Measurements from ENCODE around the gene POLR3A. TPM values are rescaled to one million over a fixed set of nuclear protein-coding genes. Genes with fewer than 3 reads are reported as not detected.
A peak's percentile ranks its signal among the peaks of the same experiment; 100 is the strongest.

Gene POLR3A
- polyA plus RNA-seq, 1 donor from 2014 or later = 15.6 TPM

DNA sequence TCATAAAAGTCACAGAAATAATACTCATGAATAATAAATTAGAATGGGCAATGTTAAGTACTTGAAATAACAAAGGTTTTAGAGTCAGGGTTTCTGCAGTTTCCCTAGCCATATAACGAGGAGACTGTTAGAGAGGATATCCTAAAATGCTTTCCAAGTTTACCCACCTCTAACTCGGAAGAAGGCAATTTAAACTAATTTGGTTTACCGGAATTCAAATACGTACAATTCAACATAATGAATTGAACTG lies 4.0 kb upstream of the POLR3A start:
- H3F3A ChIP-seq (ENCODE audit: insufficient read depth, low read length, poor library complexity, severe bottlenecking) = peaks cover 4% of the 10 kb centered on the region
- H3K79me2 ChIP-seq (replicated peaks; ENCODE audit: insufficient read depth, low read length) = peaks cover 30% of the 10 kb centered on the region
- no peaks in the 10 kb centered on the region for H3K9me2 ChIP-seq (ENCODE audit: insufficient read depth, low read length)
- H3K4me3 ChIP-seq (ENCODE audit: low read length) = peak overlapping the region; percentile 78
- no peaks in the 10 kb centered on the region for H3K9me3 ChIP-seq (ENCODE audit: low read length)
- H3K27ac ChIP-seq (ENCODE audit: low read length) = peak overlapping the region; percentile 50
- H3K36me3 ChIP-seq (ENCODE audit: insufficient read depth, low read length) = no peaks in the 10 kb centered on the region
- no peaks in the 10 kb centered on the region for H3K27me3 ChIP-seq (ENCODE audit: insufficient read depth, low read depth, low read length)
- peak overlapping the region; percentile 61 for H3K4me2 ChIP-seq (ENCODE audit: low read length)
- peak overlapping the region; percentile 43 for H3K9ac ChIP-seq (ENCODE audit: low read length)
- TF ChIP-seq EP300 (conservative IDR thresholded peaks at IDR 0.05; ENCODE audit: poor library complexity, severe bottlenecking) = peak; percentile 1
- TF ChIP-seq EZH2 (IDR thresholded peaks at IDR 0.05; ENCODE audit: borderline replicate concordance, insufficient read depth, low read length, poor library complexity, severe bottlenecking) = no peak
- no peaks in the 10 kb centered on the region for H4K20me1 ChIP-seq (ENCODE audit: insufficient read depth)
- peak overlapping the region; percentile 15 for H2AFZ ChIP-seq (ENCODE audit: low read depth, low read length)

GRCh38 chr10:78028438-78029268 lies 662 bp downstream of the POLR3A start:
- H3F3A ChIP-seq (ENCODE audit: insufficient read depth, low read length, poor library complexity, severe bottlenecking) = peaks cover 4% of the 10 kb centered on the region
- TF ChIP-seq EZH2 (IDR thresholded peaks at IDR 0.05; ENCODE audit: borderline replicate concordance, insufficient read depth, low read length, poor library complexity, severe bottlenecking) (no peak), REST (IDR thresholded peaks at IDR 0.05; ENCODE audit: borderline replicate concordance) (no peak), POLR2AphosphoS5 (IDR thresholded peaks at IDR 0.05) (no peak), MXI1 (conservative IDR thresholded peaks at IDR 0.05; ENCODE audit: poor library complexity, severe bottlenecking) (no peak), CTCF (IDR thresholded peaks at IDR 0.05; ENCODE audit: poor library complexity, severe bottlenecking) (no peak), RAD21 (conservative IDR thresholded peaks at IDR 0.05) (no peak), TAF1 (IDR thresholded peaks at IDR 0.05; ENCODE audit: low read depth) (no peak)
- peaks cover 3% of the 10 kb centered on the region for H3K36me3 ChIP-seq (ENCODE audit: insufficient read depth, low read length)
- peak overlapping the region; percentile 57 for H3K4me2 ChIP-seq (ENCODE audit: low read length)
- H3K27me3 ChIP-seq (ENCODE audit: insufficient read depth, low read depth, low read length) = no peaks in the 10 kb centered on the region
- no peaks in the 10 kb centered on the region for H3K9me2 ChIP-seq (ENCODE audit: insufficient read depth, low read length)
- H3K9ac ChIP-seq (ENCODE audit: low read length) = peak overlapping the region; percentile 90
- peaks cover 22% of the 10 kb centered on the region for H3K79me2 ChIP-seq (replicated peaks; ENCODE audit: insufficient read depth, low read length)
- H4K20me1 ChIP-seq (ENCODE audit: insufficient read depth) = no peaks in the 10 kb centered on the region
- peak overlapping the region; percentile 65 for H2AFZ ChIP-seq (ENCODE audit: low read depth, low read length)
- peak overlapping the region; percentile 86 for H3K4me3 ChIP-seq (ENCODE audit: low read length)
- H3K27ac ChIP-seq (ENCODE audit: low read length) = peak overlapping the region; percentile 74
- no peaks in the 10 kb centered on the region for H3K9me3 ChIP-seq (ENCODE audit: low read length)

All from neural cell (in vitro differentiated cells).